NCI-H446 (cell line): Measurements from ENCODE around the gene TNFRSF25.
"Not testable (repeated sequence)": the region's sequence is repeated elsewhere in the genome, so short reads cannot be mapped to it uniquely, and the experiment has no call there.

ENCODE experiments used
- DNase-seq, 2 experiments: peaks; one replicate each; lab custom pipeline; 2025; lab: John Stamatoyannopoulos, UW

TNFRSF25 gene

GRCh38 chr1:6502000-6502891, 36.3 kb upstream of the TNFRSF25 start:
- no peak for DNase-seq

DNA sequence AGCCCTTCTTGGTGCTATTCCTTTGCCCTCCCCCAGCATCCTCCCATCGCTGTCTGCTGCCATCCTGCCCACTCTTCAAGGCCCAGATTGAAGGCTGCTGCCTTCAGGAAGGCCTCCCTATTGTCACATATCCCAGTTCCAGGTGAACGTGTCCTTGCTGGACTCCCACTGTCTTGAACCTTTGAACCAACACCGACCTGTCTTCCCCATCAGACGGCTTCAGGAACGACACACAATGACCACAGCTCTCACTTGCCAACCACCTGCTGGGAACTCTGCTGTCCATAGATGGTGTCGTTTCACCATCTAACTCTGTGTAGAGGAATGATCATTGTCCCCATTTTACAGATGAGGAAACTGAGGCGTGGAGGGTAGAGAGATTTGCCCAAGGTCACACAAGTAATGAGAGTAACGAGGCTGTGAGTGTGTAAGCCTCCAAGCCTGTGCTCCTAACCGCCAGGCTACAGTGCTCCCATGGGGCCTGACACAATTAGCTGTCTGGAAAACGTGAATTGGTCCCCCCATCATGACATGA, 35.4 kb upstream of the TNFRSF25 start:
- no peak for DNase-seq

- peak in 1 of 2 experiments; percentile 47 for DNase-seq
Measured at GRCh38 chr1:6500544-6501278, 34.7 kb upstream of the TNFRSF25 start.

DNA sequence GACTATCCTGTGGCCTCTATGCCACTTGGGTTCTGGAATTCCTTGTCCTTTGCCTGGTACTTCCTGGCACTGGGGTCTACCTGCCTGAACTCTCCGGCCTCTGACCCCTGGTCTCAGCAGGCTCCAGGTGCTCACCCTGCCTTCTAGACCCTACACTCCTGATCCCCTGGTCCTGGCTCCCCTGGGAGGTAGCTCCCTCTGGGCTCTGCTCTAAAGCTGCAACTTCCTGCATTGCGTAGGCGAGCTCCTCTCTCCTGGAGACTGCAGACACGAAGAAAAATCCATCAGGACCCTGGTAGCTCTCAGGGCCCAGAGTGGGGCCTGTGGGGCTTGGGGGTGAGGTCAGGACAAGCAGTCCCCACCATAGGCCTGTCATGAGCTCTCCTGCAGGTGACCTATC, 33.3 kb upstream of the TNFRSF25 start:
- DNase-seq: no peak

- no peak for DNase-seq
Measured at GRCh38 chr1:6498576-6499111, 32.7 kb upstream of the TNFRSF25 start.

- DNase-seq: no peak
Measured at GRCh38 chr1:6497867-6498575, 32.0 kb upstream of the TNFRSF25 start.

- DNase-seq: peak in 1 of 2 experiments; percentile 37
Measured at GRCh38 chr1:6497215-6497866, 31.4 kb upstream of the TNFRSF25 start.

GRCh38 chr1:6496890-6497214, 30.9 kb upstream of the TNFRSF25 start:
- DNase-seq: no peak

DNA sequence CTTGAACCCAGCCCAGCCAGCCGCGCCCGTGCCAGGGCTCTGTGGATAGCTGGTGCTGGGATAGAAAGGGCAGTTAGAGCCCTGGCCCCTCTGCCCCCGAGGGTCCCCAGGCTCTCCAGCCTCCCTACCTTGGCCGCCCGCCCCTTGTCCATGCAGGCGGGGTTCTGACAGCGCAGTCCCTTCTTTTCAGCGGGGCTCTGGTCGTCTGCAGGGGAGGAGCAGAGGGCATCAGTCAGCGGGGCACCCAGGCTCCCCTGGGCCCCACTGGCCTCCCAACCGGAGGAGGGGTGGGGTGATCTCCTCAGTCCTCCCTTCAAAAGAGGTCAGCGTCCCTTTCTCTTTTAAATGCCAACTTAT, 30.4 kb upstream of the TNFRSF25 start:
- no peak for DNase-seq

GRCh38 chr1:6495540-6496364, 29.8 kb upstream of the TNFRSF25 start:
- peak in 1 of 2 experiments; percentile 43 for DNase-seq

DNA sequence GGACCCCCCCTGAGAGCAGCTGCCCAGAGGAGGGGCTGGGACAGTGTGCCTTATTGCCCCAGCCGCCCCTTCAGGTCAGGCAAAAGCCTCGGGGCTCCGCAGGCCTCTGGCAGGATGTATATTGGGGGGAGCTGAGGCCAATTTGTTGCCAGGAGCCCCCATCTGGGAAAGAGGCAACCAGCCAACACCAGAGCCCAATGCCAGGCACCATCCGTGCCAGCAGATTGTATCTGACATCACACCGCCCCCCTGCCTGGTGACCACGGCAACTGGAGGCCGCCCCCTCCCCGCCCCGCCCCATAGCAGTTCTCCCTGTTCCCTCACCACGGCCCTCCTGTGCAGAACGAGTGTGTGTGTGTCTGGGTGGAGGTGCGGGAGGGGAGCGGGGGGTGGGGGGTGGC, 29.1 kb upstream of the TNFRSF25 start:
- peak; percentile 54 to 82 for DNase-seq

DNA sequence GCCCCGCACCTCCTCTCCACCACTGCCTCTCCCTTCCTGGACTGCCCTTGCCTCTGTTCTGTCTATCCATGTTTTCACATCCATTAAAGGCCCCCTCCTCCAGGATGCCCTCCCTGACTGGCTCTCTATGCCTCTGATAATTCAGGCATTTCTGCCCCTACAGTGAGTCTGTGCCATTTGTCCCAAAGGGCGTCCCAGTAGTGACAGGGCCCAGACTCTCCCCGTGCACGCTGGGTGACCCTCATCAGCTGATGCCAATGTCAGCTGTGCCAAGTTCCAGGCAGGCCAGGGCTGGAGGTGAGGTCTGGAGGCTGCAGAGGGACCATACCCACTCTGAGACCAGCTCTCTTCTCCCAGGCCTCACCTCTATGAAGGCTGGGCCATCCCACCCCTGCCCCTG, 28.7 kb upstream of the TNFRSF25 start:
- no peak for DNase-seq

GRCh38 chr1:6493834-6494223, 27.9 kb upstream of the TNFRSF25 start:
- not testable (repeated sequence) for DNase-seq

- no peak for DNase-seq
Measured at GRCh38 chr1:6491966-6492365, 26.0 kb upstream of the TNFRSF25 start.

GRCh38 chr1:6491480-6491962, 25.5 kb upstream of the TNFRSF25 start, which contains the start of gene PLEKHG5:
PLEKHG5 (minus strand) TSS chr1:6491667; CDS start chr1:6477571, 14,096 bp downstream.
- DNase-seq: no peak

DNA sequence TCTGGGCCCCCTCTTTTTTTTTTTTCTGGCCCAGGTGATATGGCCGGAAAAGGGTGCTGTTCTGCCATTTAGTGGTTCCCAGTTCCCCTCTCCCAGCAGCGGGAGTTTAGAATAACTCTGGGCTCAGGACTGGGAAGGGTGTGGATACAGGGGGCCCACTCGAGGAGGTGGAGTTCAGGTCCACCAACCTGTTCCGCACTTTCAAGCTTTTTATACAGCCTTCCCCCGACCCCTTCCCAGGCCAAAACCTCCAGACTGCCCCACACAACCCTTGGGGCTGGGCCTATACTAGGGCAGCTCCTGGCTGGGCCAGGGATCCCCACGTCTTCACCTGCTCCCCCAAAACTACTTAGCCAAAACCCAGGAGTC, 25.1 kb upstream of the TNFRSF25 start:
- no peak for DNase-seq

DNA sequence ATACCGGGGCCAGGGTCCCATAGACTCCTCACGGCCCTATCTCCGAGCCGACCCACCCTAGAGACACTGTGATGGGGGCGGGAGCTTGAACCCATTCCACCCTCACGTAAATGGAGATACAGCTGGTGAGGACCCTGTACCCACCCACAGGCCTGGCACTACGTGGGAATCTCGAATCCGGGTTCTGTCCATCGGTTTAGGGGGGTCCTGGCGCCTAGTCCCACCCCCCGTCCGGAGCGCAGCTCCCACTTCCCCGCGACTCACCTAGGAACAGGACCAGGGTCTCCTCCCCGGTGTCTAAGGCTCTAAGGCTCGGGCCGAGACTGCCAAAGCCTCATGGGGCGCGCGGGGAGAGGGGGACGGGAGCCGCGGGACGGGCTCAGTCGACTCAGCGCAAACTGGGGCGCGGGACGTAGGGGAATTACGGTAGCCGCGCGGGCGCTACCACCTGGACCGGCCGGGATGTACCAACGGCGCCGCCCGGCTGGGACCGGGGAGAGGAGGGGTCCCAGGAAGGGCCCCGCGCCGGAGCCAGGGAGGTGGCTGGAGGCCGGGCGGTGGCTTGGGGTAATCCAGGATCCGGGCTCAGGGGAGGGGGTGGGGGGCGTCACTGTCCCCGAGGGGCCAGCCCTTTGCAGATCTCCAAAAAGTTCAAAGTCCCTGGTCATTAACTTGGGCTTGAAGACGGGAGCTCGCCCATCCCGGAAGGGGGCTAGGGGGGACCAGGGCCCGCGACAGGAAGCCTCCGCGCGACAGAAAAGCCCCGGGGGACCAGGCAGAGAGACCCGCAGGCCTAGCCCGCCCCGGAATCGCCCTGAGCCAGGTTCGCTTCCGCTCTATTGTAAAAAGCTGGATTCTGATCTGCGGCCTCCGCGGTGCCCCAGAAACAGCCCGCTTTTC, 24.5 kb upstream of the TNFRSF25 start:
- DNase-seq: peak in 1 of 2 experiments; percentile 61

DNA sequence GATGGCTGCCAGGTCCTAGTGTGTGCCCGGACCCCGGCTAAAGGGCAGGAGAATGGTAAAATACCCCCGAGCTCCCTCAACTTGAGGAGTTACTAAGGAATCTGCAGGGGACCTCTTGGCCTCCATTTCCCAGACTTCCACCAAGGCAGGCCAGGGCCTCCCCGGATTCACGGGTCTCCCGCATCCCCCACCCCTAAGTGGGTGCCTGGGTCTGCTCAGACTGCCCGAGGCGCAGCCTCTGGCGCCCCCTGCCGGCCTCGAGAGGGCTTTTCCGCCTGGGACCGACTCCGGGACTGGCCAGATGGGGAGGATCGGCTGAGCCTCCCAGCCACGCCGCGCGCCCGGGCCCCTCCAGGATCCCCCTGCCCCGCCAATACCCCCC, 23.8 kb upstream of the TNFRSF25 start:
- DNase-seq: peak; percentile 25 to 80

DNA sequence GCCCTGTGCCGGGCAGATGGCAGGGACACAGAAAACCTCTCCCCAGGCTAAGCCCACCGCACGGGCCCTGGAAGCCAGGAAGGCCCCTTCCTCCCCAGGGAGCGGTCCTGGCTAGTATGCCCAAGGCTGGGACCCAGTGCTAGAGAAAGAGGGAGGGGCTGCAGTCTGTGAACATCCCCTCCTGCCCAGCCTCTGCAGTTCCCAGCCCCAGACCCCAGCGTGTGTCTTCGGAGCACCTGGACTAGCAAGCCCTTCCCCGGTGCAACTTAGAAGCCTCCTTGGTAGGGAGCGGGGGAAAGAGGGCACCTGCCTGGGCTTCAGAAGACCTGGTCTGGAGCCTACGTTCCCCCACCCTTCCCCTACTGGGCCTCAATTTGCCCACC, 23.4 kb upstream of the TNFRSF25 start:
- no peak for DNase-seq
